PC-3 (cell line): Measurements from ENCODE around the gene CCSER2.

Source experiments
- CTCF ChIP-seq: fragments of 300-600 bp; sonication (generic); conservative IDR thresholded peaks from 2 replicates; pipeline ENCODE4 v1.5.1; 2017; ENCODE audit warnings: antibody characterized with exemption, low read depth, mild to moderate bottlenecking, low read length
- EZH2 ChIP-seq: fragments of 300-600 bp; sonication (generic); IDR thresholded peaks from one replicate; pipeline ENCODE4 v1.6.1; 2017; ENCODE audit warnings: antibody characterized with exemption, mild to moderate bottlenecking, low read length; ENCODE audit not compliant: unreplicated experiment
- EZH2phosphoT487 ChIP-seq: fragments of 300-600 bp; sonication (generic); IDR thresholded peaks from 2 replicates; pipeline ENCODE4 v1.6.1; 2018; ENCODE audit warnings: mild to moderate bottlenecking, antibody characterized with exemption, low read length, borderline replicate concordance

GRCh38 chr10:84353052-84353803, 24.8 kb downstream of the CCSER2 start:
- no peak for TF ChIP-seq CTCF
- TF ChIP-seq EZH2phosphoT487 = no peak
- TF ChIP-seq EZH2 = no peak
